IMR-90 (cell line): Measurements from ENCODE around the gene MTA3. TPM values are rescaled to one million over a fixed set of nuclear protein-coding genes. Genes with fewer than 3 reads are reported as not detected.

ENCODE experiments used
- ATAC-seq: fragments of 200-7000 bp; cut with Tn5 transposase; 2 replicates; pipeline ENCODE4 v1.9.1; 2020; ENCODE audit warnings: low read depth, mild to moderate bottlenecking, moderate library complexity
- BruUV-seq: library from RNA; stranded (reverse); fragments of 400-500 nt; replicated peaks from 2 replicates; lab custom pipeline; 2021; lab: Mats Ljungman, UMichigan
- CTCF ChIA-PET: fragments of 300-600 bp; formaldehyde crosslinking; extraction: SDS; loops from one replicate; lab custom pipeline; 2021; ENCODE audit warnings: antibody characterized with exemption; lab: Yijun Ruan, JAX
- POLR2A ChIA-PET: fragments of 300-600 bp; sonication (Branson Sonifier 250); formaldehyde crosslinking; loops from one replicate; lab custom pipeline; 2022; ENCODE audit warnings: antibody characterized with exemption; ENCODE audit not compliant: unreplicated experiment; lab: Charles Lee
- DNase-seq: peaks from one replicate; pipeline ENCODE4 v3.0.0; 2013
- H2AFZ ChIP-seq: replicated peaks from 2 replicates; pipeline ENCODE3; 2013; ENCODE audit warnings: low read length, mild to moderate bottlenecking; ENCODE audit not compliant: poor library complexity
- H2AK5ac ChIP-seq: 2 replicates; pipeline ENCODE4 v1.6.1; 2013; ENCODE audit warnings: low read depth, low read length, inconsistent platforms
- H2AK9ac ChIP-seq: replicated peaks from 2 replicates; pipeline ENCODE3; 2013; ENCODE audit warnings: mild to moderate bottlenecking, low read depth, low read length, moderate library complexity; ENCODE audit not compliant: poor library complexity
- H2BK120ac ChIP-seq: 2 replicates; pipeline ENCODE4 v1.6.1; 2013; ENCODE audit warnings: low read depth, low read length, inconsistent platforms
- H2BK15ac ChIP-seq: 3 replicates; pipeline ENCODE4 v1.6.1; 2013; ENCODE audit warnings: low read depth, low read length, inconsistent platforms
- H2BK20ac ChIP-seq: 2 replicates; pipeline ENCODE4 v1.6.1; 2013; ENCODE audit warnings: low read depth, mild to moderate bottlenecking, inconsistent platforms, low read length, moderate library complexity
- H2BK5ac ChIP-seq: 2 replicates; pipeline ENCODE4 v1.6.1; 2013; ENCODE audit warnings: mild to moderate bottlenecking, low read depth, low read length, inconsistent platforms; ENCODE audit not compliant: poor library complexity, severe bottlenecking
- H3K14ac ChIP-seq: replicated peaks from 2 replicates; pipeline ENCODE4 v1.6.1; 2013; ENCODE audit warnings: low read depth, low read length, inconsistent platforms
- H3K18ac ChIP-seq: 2 replicates; pipeline ENCODE4 v1.6.1; 2013; ENCODE audit warnings: low read depth, low read length, control low read depth
- H3K23ac ChIP-seq: 2 replicates; pipeline ENCODE4 v1.6.1; 2013; ENCODE audit warnings: low read depth, low read length, inconsistent platforms
- H3K27ac ChIP-seq: 2 replicates; pipeline ENCODE4 v1.5.1; 2013; ENCODE audit warnings: mild to moderate bottlenecking, control low read depth, low read length; ENCODE audit not compliant: insufficient read depth
- H3K27me3 ChIP-seq: 2 replicates; pipeline ENCODE4 v1.6.1; 2013; ENCODE audit warnings: low read length; ENCODE audit not compliant: control insufficient read depth, insufficient read depth
- H3K36me3 ChIP-seq: 2 replicates; pipeline ENCODE4 v1.6.1; 2013; ENCODE audit warnings: low read length, mixed read lengths; ENCODE audit not compliant: control insufficient read depth, insufficient read depth
- H3K4ac ChIP-seq: 2 replicates; pipeline ENCODE4 v1.6.1; 2013; ENCODE audit warnings: low read depth, low read length, inconsistent platforms
- H3K4me1 ChIP-seq: 2 replicates; pipeline ENCODE4 v1.6.1; 2013; ENCODE audit warnings: low read length, mixed read lengths; ENCODE audit not compliant: control insufficient read depth, insufficient read depth
- H3K4me2 ChIP-seq: 2 replicates; pipeline ENCODE4 v1.6.1; 2013; ENCODE audit warnings: low read depth, mild to moderate bottlenecking, control low read depth, low read length, moderate library complexity
- H3K4me3 ChIP-seq: 2 replicates; pipeline ENCODE4 v1.5.1; 2013; ENCODE audit warnings: low read depth, mild to moderate bottlenecking, control low read depth, low read length, moderate library complexity; ENCODE audit not compliant: insufficient read depth
- H3K56ac ChIP-seq: 2 replicates; pipeline ENCODE4 v1.6.1; 2013; ENCODE audit warnings: low read length, inconsistent platforms; ENCODE audit not compliant: insufficient read depth; ENCODE audit errors: extremely low read depth
- H3K79me1 ChIP-seq, 2 experiments: 2 replicates each; pipeline ENCODE4 v1.6.1; 2013; ENCODE audit warnings: low read length in 2 of 2, inconsistent platforms in 1 of 2, low read depth in 1 of 2
- H3K9ac ChIP-seq: 2 replicates; pipeline ENCODE4 v1.6.1; 2013; ENCODE audit warnings: low read depth, low read length, control low read depth
- H3K9me1 ChIP-seq: 2 replicates; pipeline ENCODE4 v1.6.1; 2013; ENCODE audit warnings: low read length, inconsistent platforms; ENCODE audit not compliant: insufficient read depth
- H3K9me3 ChIP-seq: 2 replicates; pipeline ENCODE4 v1.6.1; 2013; ENCODE audit warnings: low read length; ENCODE audit not compliant: control insufficient read depth, insufficient read depth
- H4K20me1 ChIP-seq: 2 replicates; pipeline ENCODE4 v1.6.1; 2013; ENCODE audit warnings: low read length, inconsistent platforms; ENCODE audit not compliant: insufficient read depth
- H4K5ac ChIP-seq: 2 replicates; pipeline ENCODE4 v1.6.1; 2013; ENCODE audit warnings: mild to moderate bottlenecking, low read depth, low read length, control low read depth
- H4K8ac ChIP-seq, 2 experiments: 2 replicates each; pipeline ENCODE4 v1.6.1; 2013; ENCODE audit warnings: low read depth in 2 of 2, low read length in 2 of 2, control low read depth in 1 of 2, inconsistent platforms in 1 of 2
- H4K91ac ChIP-seq: 2 replicates; pipeline ENCODE4 v1.6.1; 2013; ENCODE audit warnings: low read depth, low read length, inconsistent platforms; ENCODE audit not compliant: insufficient read depth
- BHLHE40 ChIP-seq: fragments of 150-350 bp; IDR thresholded peaks from 2 replicates; pipeline ENCODE4 v1.6.1; 2016; ENCODE audit warnings: mild to moderate bottlenecking, low read depth, low read length
- CEBPB ChIP-seq: IDR thresholded peaks from 2 replicates; pipeline ENCODE4 v1.6.1; 2012; ENCODE audit warnings: low read depth, low read length, improper control_type of control experiment
- MAFK ChIP-seq: IDR thresholded peaks from 2 replicates; pipeline ENCODE4 v1.6.1; 2012; ENCODE audit warnings: low read depth, low read length, improper control_type of control experiment
- MAZ ChIP-seq: IDR thresholded peaks from 2 replicates; pipeline ENCODE4 v1.6.1; 2012; ENCODE audit warnings: low read depth, mild to moderate bottlenecking, low read length, improper control_type of control experiment, moderate library complexity, borderline replicate concordance
- MXI1 ChIP-seq: IDR thresholded peaks from 2 replicates; pipeline ENCODE4 v1.6.1; 2012; ENCODE audit warnings: low read depth, mild to moderate bottlenecking, low read length, moderate library complexity, borderline replicate concordance
- NFE2L2 ChIP-seq: fragments of 150-350 bp; IDR thresholded peaks from 2 replicates; pipeline ENCODE4 v1.6.1; 2016; ENCODE audit warnings: low read depth, mild to moderate bottlenecking, low read length
- RAD21 ChIP-seq: IDR thresholded peaks from 2 replicates; pipeline ENCODE4 v1.6.1; 2012; ENCODE audit warnings: low read length, improper control_type of control experiment
- RCOR1 ChIP-seq: IDR thresholded peaks from 2 replicates; pipeline ENCODE4 v1.6.1; 2012; ENCODE audit warnings: mild to moderate bottlenecking, low read length, improper control_type of control experiment; ENCODE audit not compliant: insufficient replicate concordance
- RFX5 ChIP-seq: IDR thresholded peaks from 2 replicates; pipeline ENCODE4 v1.8.0; 2012; ENCODE audit warnings: low read depth, mild to moderate bottlenecking, low read length, moderate library complexity
- SMC3 ChIP-seq: fragments of 150-350 bp; IDR thresholded peaks from 2 replicates; pipeline ENCODE4 v1.6.1; 2016; ENCODE audit warnings: low read depth, mild to moderate bottlenecking, antibody characterized with exemption, low read length, moderate library complexity
- WGBS, 2 experiments: methylation state at CpG; one replicate each; pipeline versions ENCODE4 v1.1.5 to v1.1.7; 2013; ENCODE audit warnings: missing lambda C conversion rate in 2 of 2; ENCODE audit not compliant: insufficient read length in 1 of 2; ENCODE audit errors: extremely low coverage in 2 of 2; 5-methylcytosine and 5-hydroxymethylcytosine counted together
- dilution Hi-C: fragments of 300-500 bp; cut with HindIII; formaldehyde crosslinking; loops from one replicate; pipeline ENCODE4 v1.14.3; 2018; ENCODE audit warnings: low sequenced_read_pairs; ENCODE audit not compliant: unreplicated experiment
- in situ Hi-C: fragments of 300-500 bp; cut with MboI; formaldehyde crosslinking; loops from 3 replicates; pipeline ENCODE4 v1.14.3; 2019; ENCODE audit warnings: low sequenced_read_pairs, inconsistent platforms, mixed read lengths
- intact Hi-C: fragments of 100-400 bp; cut with micrococcal nuclease; formaldehyde crosslinking; loops from 2 replicates; pipeline ENCODE4 v1.10.0; 2022
- polyA plus RNA-seq, 3 experiments: library from polyadenylated mRNA; depleted of rRNA; stranded (reverse); fragments of >200 nt; gene quantifications; 2 replicates each; pipeline ENCODE4 v1.2.3, GENCODE V29; 2012; ENCODE audit warnings: low replicate concordance in 1 of 3
- total RNA-seq: library from RNA; depleted of rRNA; stranded (reverse); fragments of >200 nt; gene quantifications from 2 replicates; pipeline ENCODE4 v1.2.3, GENCODE V29; 2012

Gene MTA3
- total and polyA plus RNA-seq, 2 of the 4 experiments (the other 2 are of a cell fraction): 31.9 to 34.3 TPM

DNA sequence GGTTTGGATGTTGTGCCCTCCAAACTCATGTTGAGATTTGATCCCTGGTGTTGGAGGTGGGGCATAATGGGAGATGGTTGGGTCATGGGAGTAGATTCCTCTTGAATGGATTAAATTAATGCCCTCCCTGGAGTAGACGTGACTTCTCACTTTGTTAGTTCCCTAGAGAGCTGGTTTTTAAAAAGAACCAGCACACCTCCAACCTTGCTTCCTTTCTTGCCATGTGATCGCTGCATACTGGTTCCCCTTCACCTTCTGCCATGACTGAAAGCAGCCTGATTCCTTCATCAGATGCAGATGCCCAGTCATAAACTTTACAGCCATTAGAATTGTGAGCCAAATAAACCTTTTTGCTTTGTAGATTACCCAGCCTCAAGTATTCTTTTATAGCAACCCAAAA is 21.7 kb downstream of the MTA3 start:
- BruUV-seq: no TSS peak
- no peak overlapping the region for H4K5ac ChIP-seq
- H3K27me3 ChIP-seq: no peaks in the 10 kb centered on the region
- no peak overlapping the region for H2BK5ac ChIP-seq
- H2BK120ac ChIP-seq: no peak overlapping the region
- no peak overlapping the region for H4K91ac ChIP-seq
- TF ChIP-seq SMC3 (no peak), MAFK (no peak), BHLHE40 (no peak), CEBPB (no peak), RAD21 (no peak), RFX5 (no peak), MAZ (no peak), RCOR1 (no peak), MXI1 (no peak), NFE2L2 (no peak)
- H3K14ac ChIP-seq: no peak overlapping the region
- no peak overlapping the region for H3K23ac ChIP-seq
- no peak overlapping the region for H3K4ac ChIP-seq
- CTCF ChIA-PET: no interaction called here
- H3K9me1 ChIP-seq: 0 out of 2 replicates have a peak, but pooled peaks cover 2% of the 10 kb centered on the region
- no peak overlapping the region for H3K9ac ChIP-seq
- H3K79me1 ChIP-seq: peaks cover 3 to 31% of the 10 kb centered on the region in 2 experiments; a peak in 3 of 4 replicates
- no peak overlapping the region for H2BK20ac ChIP-seq
- no peaks in the 10 kb centered on the region for H3K9me3 ChIP-seq
- peaks cover 8% of the 10 kb centered on the region; the same call in 1 of the 2 replicates for H4K20me1 ChIP-seq
- H2AK5ac ChIP-seq: no peak overlapping the region
- no peak for DNase-seq
- no peak overlapping the region for H3K4me3 ChIP-seq
- WGBS, 2 experiments: 100% methylated on average over 1 of the region's 2 CpGs; no CpG with 5 or more reads in 1 of the 2 experiments
- no peak overlapping the region for H3K27ac ChIP-seq
- no peaks in the 10 kb centered on the region for H3K4me1 ChIP-seq
- no peak overlapping the region for H3K4me2 ChIP-seq
- H4K8ac ChIP-seq: no peak overlapping the region
- peaks cover 7% of the 10 kb centered on the region for H3K36me3 ChIP-seq
- POLR2A ChIA-PET: no interaction called here
- H3K56ac ChIP-seq: no peak overlapping the region
- dilution Hi-C loops: no loop called here
- intact Hi-C loops: no loop called here
- H3K18ac ChIP-seq: no peak overlapping the region
- no peak overlapping the region for H2BK15ac ChIP-seq
- no peak for ATAC-seq
- in situ Hi-C loops: no loop called here
- no peak overlapping the region for H2AK9ac ChIP-seq
- H2AFZ ChIP-seq: no peak overlapping the region
